GM18907 (cell line): ENCODE results near the gene MARCHF11.

Experiments used
- ATAC-seq: cut with Tn5 transposase; IDR thresholded peaks from one replicate; pipeline ENCODE4 v1.9.1; 2021; ENCODE audit warnings: mild to moderate bottlenecking, moderate library complexity; ENCODE audit not compliant: unreplicated experiment

Gene MARCHF11

GRCh38 chr5:16064135-16064893 is 115.3 kb downstream of the MARCHF11 start:
- no peak for ATAC-seq

GRCh38 chr5:16061163-16061562 is 118.4 kb downstream of the MARCHF11 start:
- no peak for ATAC-seq

- ATAC-seq = no peak
These were observed 122.3 kb downstream of the MARCHF11 start for GRCh38 chr5:16057277-16057676.

GRCh38 chr5:16051246-16051755 is 128.3 kb downstream of the MARCHF11 start:
- ATAC-seq = no peak

GRCh38 chr5:16050414-16050813 is 129.2 kb downstream of the MARCHF11 start:
- ATAC-seq = no peak

- ATAC-seq = no peak
These were observed 129.8 kb downstream of the MARCHF11 start for GRCh38 chr5:16049761-16050160.

GRCh38 chr5:16048132-16048531 is 131.5 kb downstream of the MARCHF11 start:
- ATAC-seq = no peak

- ATAC-seq = no peak
These were observed 136.1 kb downstream of the MARCHF11 start for GRCh38 chr5:16043349-16043965.

GRCh38 chr5:16037121-16037845 is 142.3 kb downstream of the MARCHF11 start:
- ATAC-seq = no peak

GRCh38 chr5:16034319-16035001 is 145.1 kb downstream of the MARCHF11 start:
- ATAC-seq = no peak

- ATAC-seq = no peak
These were observed 146.2 kb downstream of the MARCHF11 start for GRCh38 chr5:16033187-16033925.

- ATAC-seq = no peak
These were observed 150.9 kb downstream of the MARCHF11 start for GRCh38 chr5:16028708-16029107.

GRCh38 chr5:16025681-16026080 is 153.9 kb downstream of the MARCHF11 start:
- no peak for ATAC-seq

- no peak for ATAC-seq
These were observed 160.6 kb downstream of the MARCHF11 start for GRCh38 chr5:16018970-16019369.

- ATAC-seq = no peak
These were observed 161.9 kb downstream of the MARCHF11 start for GRCh38 chr5:16017720-16018119.
